GM10847 (cell line): Measurements from ENCODE around the gene NPDC1.

Source experiments
- POLR2A ChIP-seq: IDR thresholded peaks from 2 replicates; pipeline ENCODE4 v1.6.1; 2011; ENCODE audit not compliant: insufficient read length; ENCODE audit errors: extremely low read depth

NPDC1 gene

GRCh38 chr9:137066096-137066861 is 20.3 kb upstream of the NPDC1 start:
- TF ChIP-seq POLR2A = no peak

GRCh38 chr9:137065336-137065967 is 19.5 kb upstream of the NPDC1 start:
- no peak for TF ChIP-seq POLR2A

- no peak for TF ChIP-seq POLR2A
Measured at GRCh38 chr9:137064880-137065164, 18.8 kb upstream of the NPDC1 start.

GRCh38 chr9:137064027-137064879 is 18.3 kb upstream of the NPDC1 start:
- no peak for TF ChIP-seq POLR2A

GRCh38 chr9:137063311-137064026 is 17.5 kb upstream of the NPDC1 start:
- TF ChIP-seq POLR2A = no peak

GRCh38 chr9:137062384-137062783 is 16.4 kb upstream of the NPDC1 start:
- no peak for TF ChIP-seq POLR2A

- no peak for TF ChIP-seq POLR2A
Measured at GRCh38 chr9:137058521-137059234, 12.7 kb upstream of the NPDC1 start.

- TF ChIP-seq POLR2A = no peak
Measured at GRCh38 chr9:137057545-137057944, 11.6 kb upstream of the NPDC1 start.

- no peak for TF ChIP-seq POLR2A
Measured at GRCh38 chr9:137056739-137057415, 10.9 kb upstream of the NPDC1 start.

GRCh38 chr9:137055385-137056364 is 9.7 kb upstream of the NPDC1 start:
- no peak for TF ChIP-seq POLR2A

GRCh38 chr9:137054932-137055384 is 9.0 kb upstream of the NPDC1 start:
- no peak for TF ChIP-seq POLR2A

- TF ChIP-seq POLR2A = no peak
Measured at GRCh38 chr9:137053944-137054931, 8.3 kb upstream of the NPDC1 start, which contains the start of gene ENTPD2. Gene ENTPD2 (minus strand): TSS chr9:137054061. CDS start chr9:137053997, 64 bp downstream.
